OCI-LY1 (cell line): Measurements from ENCODE around the gene DPP4.

Source experiments
- EZH2 ChIP-seq: fragments of 200-600 bp; sonication (generic), shearing (Covaris generic); IDR thresholded peaks from 2 replicates; pipeline ENCODE4 v1.8.0; 2017; ENCODE audit warnings: borderline replicate concordance, mixed run types, mild to moderate bottlenecking, antibody characterized with exemption, low read length, moderate library complexity, mixed read lengths
- TF ChIP-seq, protein P1 (sequence below): fragments of 200-600 bp; sonication (generic), shearing (Covaris generic); IDR thresholded peaks from 2 replicates; pipeline ENCODE4 v1.5.1; 2017; ENCODE audit warnings: mild to moderate bottlenecking, antibody characterized with exemption, low read length, moderate library complexity, mixed read lengths

DNA sequence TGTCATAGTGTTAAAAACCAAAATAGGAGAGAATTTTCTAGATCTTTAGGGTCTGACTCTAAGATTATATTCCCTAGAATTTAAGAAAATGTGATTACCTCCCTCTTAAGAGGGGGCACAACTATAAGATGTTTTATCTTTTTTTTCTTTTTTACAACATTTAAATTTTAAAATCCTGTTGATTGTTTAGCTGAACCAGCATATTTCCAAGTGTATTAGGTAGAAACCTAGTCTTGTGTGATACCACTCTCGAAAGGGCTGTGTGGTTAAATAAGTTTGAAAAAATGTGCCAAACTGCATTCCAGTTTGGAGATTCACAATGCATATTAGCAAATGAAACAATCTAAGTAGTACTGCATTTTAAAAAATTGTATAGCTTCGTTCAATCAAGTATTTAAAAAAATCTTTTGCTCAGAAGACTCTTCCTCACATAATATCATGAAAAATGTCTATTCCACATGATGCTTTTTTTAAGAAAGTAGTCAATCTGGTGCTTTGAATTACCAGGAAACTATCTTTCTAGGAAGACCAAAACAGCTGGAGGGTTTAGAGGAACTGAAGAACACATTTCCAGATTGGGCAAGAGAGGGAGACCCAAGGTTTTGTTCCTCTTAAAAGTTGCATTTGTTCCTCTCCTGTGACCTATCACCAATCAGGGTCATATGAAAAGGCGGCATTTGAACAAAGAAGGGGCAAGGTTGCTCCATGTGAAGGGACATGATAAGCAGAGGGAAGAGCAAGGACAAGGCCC, 98.8 kb downstream of the DPP4 start:
- TF ChIP-seq, protein P1, sequence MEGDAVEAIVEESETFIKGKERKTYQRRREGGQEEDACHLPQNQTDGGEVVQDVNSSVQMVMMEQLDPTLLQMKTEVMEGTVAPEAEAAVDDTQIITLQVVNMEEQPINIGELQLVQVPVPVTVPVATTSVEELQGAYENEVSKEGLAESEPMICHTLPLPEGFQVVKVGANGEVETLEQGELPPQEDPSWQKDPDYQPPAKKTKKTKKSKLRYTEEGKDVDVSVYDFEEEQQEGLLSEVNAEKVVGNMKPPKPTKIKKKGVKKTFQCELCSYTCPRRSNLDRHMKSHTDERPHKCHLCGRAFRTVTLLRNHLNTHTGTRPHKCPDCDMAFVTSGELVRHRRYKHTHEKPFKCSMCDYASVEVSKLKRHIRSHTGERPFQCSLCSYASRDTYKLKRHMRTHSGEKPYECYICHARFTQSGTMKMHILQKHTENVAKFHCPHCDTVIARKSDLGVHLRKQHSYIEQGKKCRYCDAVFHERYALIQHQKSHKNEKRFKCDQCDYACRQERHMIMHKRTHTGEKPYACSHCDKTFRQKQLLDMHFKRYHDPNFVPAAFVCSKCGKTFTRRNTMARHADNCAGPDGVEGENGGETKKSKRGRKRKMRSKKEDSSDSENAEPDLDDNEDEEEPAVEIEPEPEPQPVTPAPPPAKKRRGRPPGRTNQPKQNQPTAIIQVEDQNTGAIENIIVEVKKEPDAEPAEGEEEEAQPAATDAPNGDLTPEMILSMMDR, result no peak
- TF ChIP-seq EZH2, result no peak
